ENCODE results near the gene PREP. TPM values are rescaled to one million over a fixed set of nuclear protein-coding genes. Genes with fewer than 3 reads are reported as not detected.
"Not testable (repeated sequence)": the region's sequence is repeated elsewhere in the genome, so short reads cannot be mapped to it uniquely, and the experiment has no call there.

Gene PREP
- total RNA-seq, 2 donors from 2014 or later = 8.9 to 54.5 TPM

DNA sequence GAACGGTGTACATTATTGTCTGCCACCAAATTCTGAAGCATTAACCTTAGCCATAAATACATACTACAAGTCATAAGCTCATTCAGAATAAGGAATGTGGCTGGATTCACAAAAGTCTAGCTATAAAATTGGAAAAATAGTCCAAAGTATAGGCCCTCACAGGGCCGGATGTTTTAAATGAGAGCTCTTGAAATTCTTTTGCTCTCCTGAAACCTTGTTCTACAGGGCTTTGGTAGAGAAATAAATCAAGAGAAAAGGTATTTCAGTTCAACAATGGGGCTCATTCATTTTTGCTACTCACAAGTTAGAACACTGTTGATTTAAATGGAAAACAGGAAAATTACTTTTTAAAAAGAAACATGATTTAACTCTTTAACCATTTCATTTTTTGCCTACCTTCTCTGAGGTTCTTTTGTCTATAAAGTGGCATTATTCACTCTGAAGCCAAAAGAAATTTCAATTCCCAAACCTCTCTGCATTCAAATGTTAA is 58.0 kb downstream of the PREP start:
- DNase-seq (ENCODE audit: low spot score) = no peak
- Histone ChIP-seq H3K4me3 (no peak overlapping the region), H3K27ac (no peak overlapping the region), H3K9me3 (no peaks in the 10 kb centered on the region), H3K27me3 (replicated peaks; ENCODE audit: insufficient read depth) (no peaks in the 10 kb centered on the region), H3K36me3 (no peaks in the 10 kb centered on the region), H3K4me1 (replicated peaks) (no peaks in the 10 kb centered on the region)
- intact Hi-C loops (cut with DNase I) = no loop called here
- no peak for TF ChIP-seq POLR2AphosphoS5 (IDR thresholded peaks at IDR 0.05)
- TF ChIP-seq POLR2A (IDR thresholded peaks at IDR 0.05) = no peak
- TF ChIP-seq CTCF (IDR thresholded peaks at IDR 0.05) = no peak
- 70% methylated on average over 2 of the region's 2 CpGs for WGBS

- DNase-seq (ENCODE audit: low spot score); H3K4me3 ChIP-seq; H3K36me3 ChIP-seq; H3K27me3 ChIP-seq (replicated peaks; ENCODE audit: insufficient read depth); H3K27ac ChIP-seq; H3K9me3 ChIP-seq; H3K4me1 ChIP-seq (replicated peaks); intact Hi-C loops (cut with DNase I): not testable (repeated sequence)
- 98% methylated on average over 21 of the region's 21 CpGs for WGBS
These were observed 64.4 kb downstream of the PREP start for GRCh38 chr6:105338350-105338983.

- Histone ChIP-seq H3K27me3 (replicated peaks; ENCODE audit: insufficient read depth) (no peaks in the 10 kb centered on the region), H3K4me1 (replicated peaks) (no peaks in the 10 kb centered on the region), H3K4me3 (no peak overlapping the region), H3K36me3 (no peaks in the 10 kb centered on the region), H3K9me3 (no peaks in the 10 kb centered on the region), H3K27ac (no peak overlapping the region)
- WGBS = 66% methylated on average over 2 of the region's 2 CpGs
- intact Hi-C loops (cut with DNase I) = no loop called here
- no peak for DNase-seq (ENCODE audit: low spot score)
- TF ChIP-seq POLR2AphosphoS5 (IDR thresholded peaks at IDR 0.05) (no peak), CTCF (IDR thresholded peaks at IDR 0.05) (no peak), POLR2A (IDR thresholded peaks at IDR 0.05) (no peak)
These were observed 65.9 kb downstream of the PREP start for GRCh38 chr6:105336986-105337385.

DNA sequence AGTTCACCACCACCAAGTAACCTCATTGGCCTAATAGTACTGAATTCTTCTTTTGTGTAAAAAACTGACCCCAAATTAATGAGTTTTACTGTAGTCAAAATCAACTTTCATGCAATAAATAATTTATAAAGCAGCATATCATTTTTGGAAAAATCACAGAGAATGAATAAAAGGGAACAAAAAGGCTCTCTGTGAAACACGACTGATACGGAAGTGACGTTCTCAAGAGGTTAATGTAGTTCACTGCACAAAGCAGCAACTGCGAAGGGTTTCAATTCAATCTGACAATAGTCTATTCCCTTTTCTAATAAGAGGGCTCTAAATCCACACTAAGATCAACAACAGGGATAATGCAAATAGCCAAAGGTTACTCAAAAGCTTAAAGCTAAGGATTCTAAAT is 70.3 kb downstream of the PREP start:
- Histone ChIP-seq H3K36me3 (no peaks in the 10 kb centered on the region), H3K4me1 (replicated peaks) (no peaks in the 10 kb centered on the region), H3K27ac (no peak overlapping the region), H3K27me3 (replicated peaks; ENCODE audit: insufficient read depth) (no peaks in the 10 kb centered on the region), H3K4me3 (no peak overlapping the region), H3K9me3 (no peaks in the 10 kb centered on the region)
- intact Hi-C loops (cut with DNase I) = no loop called here
- 95% methylated on average over 4 of the region's 4 CpGs for WGBS
- DNase-seq (ENCODE audit: low spot score) = no peak
- TF ChIP-seq POLR2AphosphoS5 (IDR thresholded peaks at IDR 0.05) = no peak
- no peak for TF ChIP-seq POLR2A (IDR thresholded peaks at IDR 0.05)
- TF ChIP-seq CTCF (IDR thresholded peaks at IDR 0.05) = no peak

GRCh38 chr6:105331927-105332326 is 71.0 kb downstream of the PREP start:
- H3K4me3 ChIP-seq = no peak overlapping the region
- intact Hi-C loops (cut with DNase I) = no loop called here
- 98% methylated on average over 4 of the region's 4 CpGs for WGBS
- H3K27me3 ChIP-seq (replicated peaks; ENCODE audit: insufficient read depth) = no peaks in the 10 kb centered on the region
- no peak overlapping the region for H3K27ac ChIP-seq
- no peaks in the 10 kb centered on the region for H3K9me3 ChIP-seq
- no peaks in the 10 kb centered on the region for H3K4me1 ChIP-seq (replicated peaks)
- TF ChIP-seq CTCF (IDR thresholded peaks at IDR 0.05) (no peak), POLR2AphosphoS5 (IDR thresholded peaks at IDR 0.05) (no peak), POLR2A (IDR thresholded peaks at IDR 0.05) (no peak)
- no peaks in the 10 kb centered on the region for H3K36me3 ChIP-seq
- DNase-seq (ENCODE audit: low spot score) = no peak
